Activated CD4-positive, CD25-positive, alpha-beta regulatory T cell treated with anti-CD3 and anti-CD28 coated beads, Interleukin-2, amount 50 U/mL, for 72 hours (primary cell): ENCODE measurements around the gene DOCK2.
"Not testable (repeated sequence)": the region's sequence is repeated elsewhere in the genome, so short reads cannot be mapped to it uniquely, and the experiment has no call there.

Experiments used
- DNase-seq: peaks from one replicate; pipeline ENCODE4 v3.0.0; 2021

The DOCK2 gene

DNA sequence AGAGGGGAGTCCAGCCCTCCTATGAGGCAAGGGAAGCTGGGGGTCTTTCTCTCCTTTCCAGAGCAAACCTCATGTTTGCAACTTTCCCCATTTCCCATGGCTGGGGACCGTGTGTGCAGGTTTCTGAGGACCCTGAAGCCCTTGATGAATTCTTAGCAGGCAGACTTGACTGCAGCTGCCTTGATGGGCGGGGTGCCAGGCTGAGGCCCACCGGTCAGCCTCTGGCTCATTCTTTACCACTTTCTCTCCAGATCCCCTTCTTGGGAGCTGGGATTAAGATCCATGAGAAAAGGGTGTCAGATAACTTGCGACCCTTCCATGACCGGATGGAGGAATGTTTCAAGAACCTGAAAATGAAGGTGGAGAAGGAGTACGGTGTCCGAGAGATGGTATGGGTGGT, 438.6 kb downstream of the DOCK2 start:
- DNase-seq: no peak

GRCh38 chr5:170076211-170076610, 439.1 kb downstream of the DOCK2 start:
- no peak for DNase-seq

DNA sequence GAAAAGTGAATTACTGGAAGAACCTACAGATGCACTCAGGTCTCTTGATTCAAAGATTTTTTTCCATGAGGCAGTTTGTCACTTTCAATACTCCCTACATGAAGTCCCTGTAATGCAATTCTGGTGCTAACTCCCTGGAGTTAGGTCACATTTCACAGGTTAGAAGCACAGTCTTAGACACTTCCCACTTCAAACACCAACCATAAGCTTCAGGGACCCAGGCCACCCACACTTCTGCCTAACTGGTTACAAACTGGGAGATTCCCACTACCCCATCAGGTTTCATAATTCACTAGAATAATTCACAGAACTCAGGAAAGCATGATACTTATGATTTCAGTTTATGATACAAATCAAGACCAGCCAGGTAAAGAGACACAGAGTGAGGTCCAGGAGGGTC, 439.7 kb downstream of the DOCK2 start:
- DNase-seq: no peak

- DNase-seq: no peak
These were observed 440.5 kb downstream of the DOCK2 start for GRCh38 chr5:170077526-170077925.

- DNase-seq: no peak
These were observed 441.4 kb downstream of the DOCK2 start for GRCh38 chr5:170078458-170078857.

- no peak for DNase-seq
These were observed 441.9 kb downstream of the DOCK2 start for GRCh38 chr5:170078931-170079330.

- DNase-seq: no peak
These were observed 443.1 kb downstream of the DOCK2 start for GRCh38 chr5:170080217-170080616.

DNA sequence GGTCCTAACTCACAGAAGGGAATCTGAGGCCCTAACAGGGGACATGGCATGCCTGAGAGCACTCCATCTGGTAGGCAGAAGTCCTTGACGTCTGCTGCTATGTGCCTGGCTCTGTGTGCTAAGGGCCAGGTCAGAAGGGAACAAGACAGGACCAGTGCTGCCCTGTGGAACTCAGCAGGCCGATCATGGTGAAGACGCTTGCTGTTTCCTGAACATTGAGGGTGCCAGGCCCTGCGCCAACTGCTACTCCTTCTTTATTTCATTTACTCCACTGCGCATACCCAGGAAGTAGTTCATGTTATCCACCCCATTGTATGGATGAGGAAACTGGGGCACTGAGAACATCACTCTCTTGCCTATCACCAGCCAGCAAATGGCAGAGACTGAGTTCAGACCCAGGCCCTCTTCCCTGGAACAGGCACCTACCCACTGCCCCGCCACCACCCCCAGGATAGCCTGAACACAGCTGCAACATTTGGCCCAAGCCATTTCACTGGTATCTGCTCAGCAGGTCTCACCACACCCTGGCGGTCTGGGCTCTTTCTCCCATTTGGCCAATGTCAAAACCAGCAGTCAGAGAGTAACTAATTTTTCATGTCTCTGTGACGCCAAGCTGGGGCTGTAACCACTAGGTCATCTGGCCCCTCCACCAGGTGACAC, 443.8 kb downstream of the DOCK2 start:
- DNase-seq: no peak

DNA sequence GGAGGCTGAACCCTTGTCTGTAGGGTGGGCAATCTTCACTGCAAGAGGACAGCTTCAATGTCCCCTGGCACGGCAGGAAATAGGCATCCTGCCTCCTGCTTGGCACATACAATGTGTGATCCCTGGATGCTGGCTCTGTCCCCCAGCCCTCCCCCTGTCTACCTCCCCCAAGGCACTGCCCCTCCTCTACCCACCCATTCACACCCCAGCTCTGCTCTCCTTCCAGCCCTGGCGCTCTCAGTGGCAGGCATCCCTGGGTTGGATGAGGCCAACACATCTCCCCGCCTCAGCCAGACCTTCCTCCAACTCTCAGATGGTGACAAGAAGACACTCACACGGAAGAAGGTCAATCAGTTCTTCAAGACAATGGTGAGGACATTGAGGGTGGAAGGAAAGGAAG, 444.5 kb downstream of the DOCK2 start:
- DNase-seq: no peak

- no peak for DNase-seq
These were observed 445.6 kb downstream of the DOCK2 start for GRCh38 chr5:170082701-170083100.

- no peak for DNase-seq
These were observed 450.2 kb downstream of the DOCK2 start for GRCh38 chr5:170087168-170087817.

- no peak for DNase-seq
These were observed 455.5 kb downstream of the DOCK2 start for GRCh38 chr5:170092455-170093101.

DNA sequence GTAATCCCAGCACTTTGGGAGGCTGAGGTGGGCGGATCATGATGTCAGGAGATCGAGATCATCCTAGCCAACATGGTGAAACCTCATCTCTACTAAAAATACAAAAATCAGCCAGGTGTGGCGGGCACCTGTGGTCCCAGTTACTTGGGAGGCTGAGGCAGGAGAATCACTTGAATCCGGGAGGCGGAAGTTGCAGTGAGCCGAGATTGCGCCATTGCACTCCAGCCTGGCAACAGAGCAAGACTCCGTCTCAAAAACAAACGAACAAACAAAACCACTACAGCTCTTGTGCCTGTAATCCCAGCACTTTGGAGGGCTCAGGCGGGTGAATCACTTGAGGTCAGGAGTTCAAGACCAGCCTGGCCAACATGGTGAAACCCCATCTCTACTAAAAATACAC, 457.3 kb downstream of the DOCK2 start:
- DNase-seq: not testable (repeated sequence)

- DNase-seq: no peak
These were observed 458.6 kb downstream of the DOCK2 start for GRCh38 chr5:170095646-170096045.

DNA sequence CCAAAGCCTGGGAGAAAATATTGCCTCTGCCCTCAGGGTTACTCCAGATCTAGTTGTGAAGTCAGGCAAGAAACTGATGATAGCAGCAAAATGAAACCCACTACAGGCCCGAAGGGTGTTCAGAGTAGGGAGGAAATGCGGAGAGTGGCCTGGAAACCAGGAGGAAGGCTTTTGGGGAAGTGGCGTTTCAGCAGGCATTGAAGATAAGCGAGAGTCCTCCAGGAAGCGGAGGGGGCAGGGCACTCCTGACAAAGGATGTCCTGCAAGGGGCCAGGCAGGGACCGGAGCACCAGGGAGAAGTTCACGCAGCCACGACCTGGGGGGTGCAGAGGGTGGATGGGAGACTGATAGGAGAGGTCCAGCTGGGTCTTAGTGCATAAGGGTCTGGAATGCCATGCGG, 460.9 kb downstream of the DOCK2 start:
- no peak for DNase-seq

GRCh38 chr5:170100066-170100943, 463.2 kb downstream of the DOCK2 start:
- peak; percentile 58 for DNase-seq

GRCh38 chr5:170103447-170103846, 466.4 kb downstream of the DOCK2 start:
- DNase-seq: no peak

DNA sequence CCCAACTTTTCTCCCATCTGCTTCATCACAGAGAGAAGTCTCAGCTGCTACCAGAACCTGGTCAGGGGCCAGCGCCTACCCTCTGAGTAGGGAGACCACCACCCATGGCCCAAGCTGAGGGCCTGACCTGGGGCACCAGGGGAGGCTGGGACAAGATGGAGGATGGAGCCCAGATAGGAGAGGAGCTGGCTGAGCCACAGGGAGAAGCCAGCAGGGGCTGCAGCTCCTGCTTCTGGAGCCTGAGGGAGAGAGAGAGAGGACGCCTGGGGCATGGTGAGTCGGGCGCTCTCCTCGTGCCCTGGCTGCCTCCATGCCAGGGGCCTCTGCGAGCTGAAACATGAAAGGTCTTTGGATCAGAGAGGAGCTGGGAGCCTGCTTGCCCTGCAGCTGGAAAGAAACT, 467.2 kb downstream of the DOCK2 start:
- DNase-seq: no peak

DNA sequence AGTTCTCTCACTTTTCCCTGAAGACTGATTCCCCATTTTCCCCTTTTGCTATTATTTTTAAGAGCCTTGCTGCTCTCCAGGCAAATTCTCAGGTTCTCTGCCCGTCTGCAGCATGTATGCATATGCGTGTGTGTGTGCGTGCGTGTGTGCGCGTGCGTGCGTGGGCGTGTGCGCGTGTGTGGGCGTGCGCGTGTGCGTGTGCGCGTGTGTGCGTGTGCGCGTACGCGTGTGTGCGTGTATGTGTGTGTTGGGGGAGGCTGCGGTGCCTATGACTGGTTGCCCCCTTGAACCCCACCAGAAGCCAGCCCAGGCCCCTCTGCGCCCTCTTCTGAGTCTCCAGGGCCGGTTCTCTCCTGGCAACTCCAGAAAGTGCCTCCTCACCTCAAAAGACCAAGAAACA, 467.6 kb downstream of the DOCK2 start:
- DNase-seq: no peak

DNA sequence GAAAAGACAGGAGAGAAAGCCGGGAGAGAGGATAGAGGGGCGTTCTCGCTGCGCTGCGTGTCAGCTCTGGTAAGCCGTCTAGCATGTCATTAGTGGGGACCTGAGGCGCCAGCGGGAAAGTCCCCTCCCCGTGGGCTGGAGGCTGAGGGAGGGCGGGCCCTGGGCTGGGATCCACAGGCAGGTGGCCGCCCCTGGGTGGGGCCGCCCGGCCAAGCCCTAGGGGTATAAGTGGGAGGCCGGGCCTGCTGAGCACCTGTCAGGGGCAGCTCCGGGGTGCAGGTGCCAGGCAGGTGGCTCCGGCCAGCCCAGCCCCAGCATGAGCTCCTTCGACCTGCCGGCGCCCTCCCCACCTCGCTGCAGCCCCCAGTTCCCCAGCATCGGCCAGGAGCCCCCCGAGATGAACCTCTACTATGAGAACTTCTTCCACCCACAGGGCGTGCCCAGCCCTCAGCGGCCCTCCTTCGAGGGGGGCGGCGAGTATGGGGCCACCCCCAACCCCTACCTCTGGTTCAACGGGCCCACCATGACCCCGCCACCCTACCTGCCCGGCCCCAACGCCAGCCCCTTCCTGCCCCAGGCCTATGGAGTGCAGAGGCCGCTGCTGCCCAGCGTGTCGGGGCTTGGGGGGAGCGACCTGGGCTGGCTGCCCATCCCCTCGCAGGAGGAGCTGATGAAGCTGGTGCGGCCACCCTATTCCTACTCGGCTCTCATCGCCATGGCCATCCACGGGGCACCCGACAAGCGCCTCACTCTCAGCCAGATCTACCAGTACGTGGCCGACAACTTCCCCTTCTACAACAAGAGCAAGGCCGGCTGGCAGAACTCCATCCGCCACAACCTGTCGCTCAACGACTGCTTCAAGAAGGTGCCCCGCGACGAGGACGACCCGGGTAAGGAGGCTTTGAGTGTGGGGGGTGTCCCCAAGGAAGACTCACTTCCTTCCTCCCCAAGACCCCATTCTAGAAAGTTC, 468.9 kb downstream of the DOCK2 start, which contains the start of gene FOXI1:
FOXI1 (plus strand) TSS at position 256 of the 970 bp plus-strand sequence; CDS start at position 317, 61 bp downstream.
- no peak for DNase-seq

- DNase-seq: no peak
These were observed 470.6 kb downstream of the DOCK2 start for GRCh38 chr5:170107674-170108073.

DNA sequence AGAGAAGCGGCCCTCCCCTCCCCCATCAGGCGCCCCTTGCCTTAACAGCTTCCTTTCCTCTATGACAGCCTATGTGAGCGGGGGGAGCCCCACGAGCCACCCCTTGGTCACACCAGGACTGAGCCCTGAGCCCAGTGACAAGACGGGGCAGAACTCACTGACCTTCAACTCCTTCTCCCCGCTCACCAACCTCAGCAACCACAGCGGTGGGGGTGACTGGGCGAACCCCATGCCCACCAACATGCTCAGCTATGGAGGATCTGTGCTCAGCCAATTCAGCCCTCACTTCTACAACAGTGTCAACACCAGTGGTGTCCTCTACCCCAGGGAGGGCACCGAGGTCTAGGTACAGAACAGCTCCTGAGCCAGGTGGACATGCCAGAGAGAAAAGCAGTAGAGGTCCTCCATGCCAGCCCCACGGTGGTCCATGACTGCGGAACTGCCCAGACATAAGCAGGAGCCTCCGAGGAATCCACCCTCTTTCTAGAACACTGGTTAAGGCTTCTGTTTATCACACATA, 471.3 kb downstream of the DOCK2 start:
- DNase-seq: no peak
